SK-N-SH treated with all-trans-retinoic acid at 6 μM for 48 hours (cell line): Measurements from ENCODE around the gene KCNMB2.

Source experiments
- ATAC-seq: fragments of 200-7000 bp; cut with Tn5 transposase; 3 replicates; pipeline ENCODE4 v1.9.1; 2020; ENCODE audit warnings: mild to moderate bottlenecking, moderate library complexity
- ARNTL ChIP-seq: fragments of 450-650 bp; formaldehyde crosslinking; IDR thresholded peaks from 2 replicates; pipeline ENCODE4 v1.5.0; 2020; ENCODE audit warnings: low read depth, mild to moderate bottlenecking, moderate library complexity, borderline replicate concordance
- BACH2 ChIP-seq: fragments of 250-450 bp; sonication (Bioruptor Pico); IDR thresholded peaks from 2 replicates; pipeline ENCODE4 v1.9.0; 2021; ENCODE audit warnings: mild to moderate bottlenecking, borderline replicate concordance
- CSDC2 ChIP-seq: fragments of 250-450 bp; sonication (Bioruptor Pico); IDR thresholded peaks from 2 replicates; pipeline ENCODE4 v1.5.0; 2020; ENCODE audit warnings: mild to moderate bottlenecking, moderate library complexity
- ESRRG ChIP-seq: fragments of 250-450 bp; sonication (Bioruptor Pico); IDR thresholded peaks from 2 replicates; pipeline ENCODE4 v1.6.1; 2021; ENCODE audit warnings: mild to moderate bottlenecking
- GLIS3 ChIP-seq: fragments of 250-450 bp; sonication (Bioruptor Pico); IDR thresholded peaks from 2 replicates; pipeline ENCODE4 v1.5.0; 2020; ENCODE audit warnings: mild to moderate bottlenecking, moderate library complexity
- ISL1 ChIP-seq: fragments of 250-450 bp; sonication (Bioruptor Pico); IDR thresholded peaks from 2 replicates; pipeline ENCODE4 v2.1.2; 2022; ENCODE audit warnings: mild to moderate bottlenecking, moderate library complexity
- OSR1 ChIP-seq: fragments of 250-450 bp; sonication (Bioruptor Pico); IDR thresholded peaks from 2 replicates; pipeline ENCODE4 v1.8.0; 2022; ENCODE audit warnings: moderate library complexity, mild to moderate bottlenecking, inconsistent platforms
- PPARA ChIP-seq: fragments of 250-450 bp; sonication (Bioruptor Pico); IDR thresholded peaks from 2 replicates; pipeline ENCODE4 v1.5.0; 2020; ENCODE audit warnings: mild to moderate bottlenecking, borderline replicate concordance
- RARB ChIP-seq: fragments of 250-450 bp; sonication (Bioruptor Pico); IDR thresholded peaks from 2 replicates; pipeline ENCODE4 v1.8.0; 2021; ENCODE audit warnings: mild to moderate bottlenecking, moderate library complexity
- SNAI2 ChIP-seq: fragments of 250-450 bp; sonication (Bioruptor Pico); IDR thresholded peaks from 2 replicates; pipeline ENCODE4 v1.5.0; 2020; ENCODE audit warnings: mild to moderate bottlenecking, moderate library complexity
- TCF4 ChIP-seq: fragments of 250-450 bp; sonication (Bioruptor Pico); IDR thresholded peaks from 2 replicates; pipeline ENCODE4 v1.8.0; 2021; ENCODE audit warnings: mild to moderate bottlenecking, moderate library complexity, borderline replicate concordance
- TOX ChIP-seq: fragments of 250-450 bp; sonication (Bioruptor Pico); IDR thresholded peaks from 2 replicates; pipeline ENCODE4 v1.8.0; 2021; ENCODE audit warnings: mild to moderate bottlenecking, moderate library complexity, borderline replicate concordance
- ZC3H10 ChIP-seq: fragments of 250-450 bp; sonication (Bioruptor Pico); IDR thresholded peaks from 2 replicates; pipeline ENCODE4 v1.5.1; 2021; ENCODE audit warnings: mild to moderate bottlenecking, moderate library complexity
- ZFP3 ChIP-seq: fragments of 250-450 bp; sonication (Bioruptor Pico); IDR thresholded peaks from 2 replicates; pipeline ENCODE4 v1.5.0; 2020; ENCODE audit warnings: mild to moderate bottlenecking, moderate library complexity
- ZFP30 ChIP-seq: fragments of 450-650 bp; formaldehyde crosslinking; IDR thresholded peaks from 2 replicates; pipeline ENCODE4 v1.5.0; 2022; ENCODE audit warnings: mild to moderate bottlenecking, moderate library complexity
- ZNF565 ChIP-seq: fragments of 450-650 bp; formaldehyde crosslinking; conservative IDR thresholded peaks from 2 replicates; pipeline ENCODE4 v1.5.0; 2020; ENCODE audit warnings: low read depth, mild to moderate bottlenecking, moderate library complexity
- ZNF70 ChIP-seq: fragments of 450-650 bp; formaldehyde crosslinking; IDR thresholded peaks from 2 replicates; pipeline ENCODE4 v1.5.0; 2020; ENCODE audit warnings: mild to moderate bottlenecking, moderate library complexity
- TF ChIP-seq, protein P1 (sequence below): fragments of 250-450 bp; sonication (Bioruptor Pico); IDR thresholded peaks from 2 replicates; pipeline ENCODE4 v1.5.1; 2020; ENCODE audit warnings: low read depth, mild to moderate bottlenecking, moderate library complexity
- TF ChIP-seq, protein P2 (sequence below): fragments of 250-450 bp; sonication (Bioruptor Pico); IDR thresholded peaks from 2 replicates; pipeline ENCODE4 v1.8.0; 2021; ENCODE audit warnings: low read depth, mild to moderate bottlenecking, moderate library complexity, borderline replicate concordance
- TF ChIP-seq, protein P3 (sequence below): fragments of 250-450 bp; sonication (Bioruptor Pico); IDR thresholded peaks from 2 replicates; pipeline ENCODE4 v1.5.1; 2021; ENCODE audit warnings: mild to moderate bottlenecking, moderate library complexity
- TF ChIP-seq, protein P4 (sequence below): fragments of 250-450 bp; sonication (Bioruptor Pico); IDR thresholded peaks from 2 replicates; pipeline ENCODE4 v1.5.0; 2020; ENCODE audit warnings: mild to moderate bottlenecking, moderate library complexity
- TF ChIP-seq, protein P5 (sequence below): fragments of 250-450 bp; sonication (Bioruptor Pico); IDR thresholded peaks from 2 replicates; pipeline ENCODE4 v1.8.0; 2020; ENCODE audit warnings: mild to moderate bottlenecking, moderate library complexity, borderline replicate concordance

The KCNMB2 gene

DNA sequence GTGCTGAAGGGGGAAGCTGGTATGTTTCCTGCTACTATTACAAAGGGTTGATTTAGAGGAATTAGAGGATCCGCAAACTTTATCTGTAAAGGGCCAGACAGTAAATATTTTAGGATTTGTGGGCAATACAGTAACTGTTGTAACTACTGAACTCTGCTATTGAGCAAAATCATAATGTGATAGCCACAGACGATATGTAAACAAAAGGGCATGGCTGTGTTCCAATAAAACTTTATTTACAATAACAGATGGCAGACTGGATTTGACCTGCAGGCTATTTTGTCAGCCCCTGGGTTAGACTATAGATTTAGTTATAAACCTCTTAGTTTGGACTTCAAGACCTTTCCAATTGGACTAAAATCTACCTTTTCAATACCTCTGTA lies 27.8 kb upstream of the KCNMB2 start:
- TF ChIP-seq BACH2 (CRISPR knock-in tag) (no peak), ISL1 (CRISPR knock-in tag) (no peak), ZC3H10 (CRISPR knock-in tag) (no peak), ZFP30 (CRISPR knock-in tag) (no peak), SNAI2 (CRISPR knock-in tag) (no peak), ZFP3 (CRISPR knock-in tag) (no peak), RARB (CRISPR knock-in tag) (no peak), ESRRG (CRISPR knock-in tag) (no peak), ARNTL (CRISPR knock-in tag) (no peak), GLIS3 (no peak), PPARA (no peak), ZNF565 (CRISPR knock-in tag) (no peak), TCF4 (CRISPR knock-in tag) (no peak), CSDC2 (CRISPR knock-in tag) (no peak), ZNF70 (CRISPR knock-in tag) (no peak)
- TF ChIP-seq, protein P1, sequence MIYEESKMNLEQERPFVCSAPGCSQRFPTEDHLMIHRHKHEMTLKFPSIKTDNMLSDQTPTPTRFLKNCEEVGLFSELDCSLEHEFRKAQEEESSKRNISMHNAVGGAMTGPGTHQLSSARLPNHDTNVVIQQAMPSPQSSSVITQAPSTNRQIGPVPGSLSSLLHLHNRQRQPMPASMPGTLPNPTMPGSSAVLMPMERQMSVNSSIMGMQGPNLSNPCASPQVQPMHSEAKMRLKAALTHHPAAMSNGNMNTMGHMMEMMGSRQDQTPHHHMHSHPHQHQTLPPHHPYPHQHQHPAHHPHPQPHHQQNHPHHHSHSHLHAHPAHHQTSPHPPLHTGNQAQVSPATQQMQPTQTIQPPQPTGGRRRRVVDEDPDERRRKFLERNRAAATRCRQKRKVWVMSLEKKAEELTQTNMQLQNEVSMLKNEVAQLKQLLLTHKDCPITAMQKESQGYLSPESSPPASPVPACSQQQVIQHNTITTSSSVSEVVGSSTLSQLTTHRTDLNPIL (CRISPR knock-in tag) = no peak
- TF ChIP-seq, protein P2, sequence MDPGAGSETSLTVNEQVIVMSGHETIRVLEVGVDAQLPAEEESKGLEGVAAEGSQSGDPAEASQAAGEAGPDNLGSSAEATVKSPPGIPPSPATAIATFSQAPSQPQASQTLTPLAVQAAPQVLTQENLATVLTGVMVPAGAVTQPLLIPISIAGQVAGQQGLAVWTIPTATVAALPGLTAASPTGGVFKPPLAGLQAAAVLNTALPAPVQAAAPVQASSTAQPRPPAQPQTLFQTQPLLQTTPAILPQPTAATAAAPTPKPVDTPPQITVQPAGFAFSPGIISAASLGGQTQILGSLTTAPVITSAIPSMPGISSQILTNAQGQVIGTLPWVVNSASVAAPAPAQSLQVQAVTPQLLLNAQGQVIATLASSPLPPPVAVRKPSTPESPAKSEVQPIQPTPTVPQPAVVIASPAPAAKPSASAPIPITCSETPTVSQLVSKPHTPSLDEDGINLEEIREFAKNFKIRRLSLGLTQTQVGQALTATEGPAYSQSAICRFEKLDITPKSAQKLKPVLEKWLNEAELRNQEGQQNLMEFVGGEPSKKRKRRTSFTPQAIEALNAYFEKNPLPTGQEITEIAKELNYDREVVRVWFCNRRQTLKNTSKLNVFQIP (CRISPR knock-in tag) = no peak
- TF ChIP-seq, protein P3, sequence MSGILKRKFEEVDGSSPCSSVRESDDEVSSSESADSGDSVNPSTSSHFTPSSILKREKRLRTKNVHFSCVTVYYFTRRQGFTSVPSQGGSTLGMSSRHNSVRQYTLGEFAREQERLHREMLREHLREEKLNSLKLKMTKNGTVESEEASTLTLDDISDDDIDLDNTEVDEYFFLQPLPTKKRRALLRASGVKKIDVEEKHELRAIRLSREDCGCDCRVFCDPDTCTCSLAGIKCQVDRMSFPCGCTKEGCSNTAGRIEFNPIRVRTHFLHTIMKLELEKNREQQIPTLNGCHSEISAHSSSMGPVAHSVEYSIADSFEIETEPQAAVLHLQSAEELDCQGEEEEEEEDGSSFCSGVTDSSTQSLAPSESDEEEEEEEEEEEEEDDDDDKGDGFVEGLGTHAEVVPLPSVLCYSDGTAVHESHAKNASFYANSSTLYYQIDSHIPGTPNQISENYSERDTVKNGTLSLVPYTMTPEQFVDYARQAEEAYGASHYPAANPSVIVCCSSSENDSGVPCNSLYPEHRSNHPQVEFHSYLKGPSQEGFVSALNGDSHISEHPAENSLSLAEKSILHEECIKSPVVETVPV = no peak
- TF ChIP-seq, protein P4, sequence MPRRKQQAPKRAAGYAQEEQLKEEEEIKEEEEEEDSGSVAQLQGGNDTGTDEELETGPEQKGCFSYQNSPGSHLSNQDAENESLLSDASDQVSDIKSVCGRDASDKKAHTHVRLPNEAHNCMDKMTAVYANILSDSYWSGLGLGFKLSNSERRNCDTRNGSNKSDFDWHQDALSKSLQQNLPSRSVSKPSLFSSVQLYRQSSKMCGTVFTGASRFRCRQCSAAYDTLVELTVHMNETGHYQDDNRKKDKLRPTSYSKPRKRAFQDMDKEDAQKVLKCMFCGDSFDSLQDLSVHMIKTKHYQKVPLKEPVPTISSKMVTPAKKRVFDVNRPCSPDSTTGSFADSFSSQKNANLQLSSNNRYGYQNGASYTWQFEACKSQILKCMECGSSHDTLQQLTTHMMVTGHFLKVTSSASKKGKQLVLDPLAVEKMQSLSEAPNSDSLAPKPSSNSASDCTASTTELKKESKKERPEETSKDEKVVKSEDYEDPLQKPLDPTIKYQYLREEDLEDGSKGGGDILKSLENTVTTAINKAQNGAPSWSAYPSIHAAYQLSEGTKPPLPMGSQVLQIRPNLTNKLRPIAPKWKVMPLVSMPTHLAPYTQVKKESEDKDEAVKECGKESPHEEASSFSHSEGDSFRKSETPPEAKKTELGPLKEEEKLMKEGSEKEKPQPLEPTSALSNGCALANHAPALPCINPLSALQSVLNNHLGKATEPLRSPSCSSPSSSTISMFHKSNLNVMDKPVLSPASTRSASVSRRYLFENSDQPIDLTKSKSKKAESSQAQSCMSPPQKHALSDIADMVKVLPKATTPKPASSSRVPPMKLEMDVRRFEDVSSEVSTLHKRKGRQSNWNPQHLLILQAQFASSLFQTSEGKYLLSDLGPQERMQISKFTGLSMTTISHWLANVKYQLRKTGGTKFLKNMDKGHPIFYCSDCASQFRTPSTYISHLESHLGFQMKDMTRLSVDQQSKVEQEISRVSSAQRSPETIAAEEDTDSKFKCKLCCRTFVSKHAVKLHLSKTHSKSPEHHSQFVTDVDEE (CRISPR knock-in tag) = no peak

DNA sequence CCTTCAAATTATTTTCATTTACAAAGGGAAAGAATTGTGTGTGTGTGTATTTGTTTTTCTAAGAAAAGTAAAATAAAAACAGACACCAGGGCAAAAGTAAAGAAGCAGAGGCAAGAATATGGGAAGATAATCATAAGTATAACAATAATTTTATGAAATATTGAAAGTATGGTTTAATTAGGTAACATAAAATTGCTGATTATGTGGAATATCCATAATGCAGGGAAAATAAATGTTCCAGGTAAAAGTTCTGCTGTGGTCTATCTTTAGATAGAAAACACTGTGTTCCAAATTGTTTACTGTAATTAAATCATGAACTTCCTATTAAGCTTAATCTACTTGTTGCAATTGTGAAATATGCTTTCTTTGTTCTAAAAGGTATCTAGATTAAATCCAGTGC lies 25.7 kb upstream of the KCNMB2 start:
- ATAC-seq = no peak
- no peak for TF ChIP-seq SNAI2 (CRISPR knock-in tag)
- no peak for TF ChIP-seq RARB (CRISPR knock-in tag)
- TF ChIP-seq ISL1 (CRISPR knock-in tag) = no peak
- TF ChIP-seq, protein P2 (CRISPR knock-in tag) = no peak
- TF ChIP-seq ZNF70 (CRISPR knock-in tag) = no peak
- TF ChIP-seq, protein P3 = no peak
- no peak for TF ChIP-seq ZFP3 (CRISPR knock-in tag)
- TF ChIP-seq CSDC2 (CRISPR knock-in tag) = no peak
- no peak for TF ChIP-seq ZC3H10 (CRISPR knock-in tag)
- no peak for TF ChIP-seq GLIS3
- TF ChIP-seq, protein P1 (CRISPR knock-in tag) = no peak
- no peak for TF ChIP-seq ARNTL (CRISPR knock-in tag)
- TF ChIP-seq PPARA = no peak
- TF ChIP-seq TCF4 (CRISPR knock-in tag) = no peak
- TF ChIP-seq OSR1 (CRISPR knock-in tag) = no peak
- no peak for TF ChIP-seq TOX (CRISPR knock-in tag)
- TF ChIP-seq, protein P5, sequence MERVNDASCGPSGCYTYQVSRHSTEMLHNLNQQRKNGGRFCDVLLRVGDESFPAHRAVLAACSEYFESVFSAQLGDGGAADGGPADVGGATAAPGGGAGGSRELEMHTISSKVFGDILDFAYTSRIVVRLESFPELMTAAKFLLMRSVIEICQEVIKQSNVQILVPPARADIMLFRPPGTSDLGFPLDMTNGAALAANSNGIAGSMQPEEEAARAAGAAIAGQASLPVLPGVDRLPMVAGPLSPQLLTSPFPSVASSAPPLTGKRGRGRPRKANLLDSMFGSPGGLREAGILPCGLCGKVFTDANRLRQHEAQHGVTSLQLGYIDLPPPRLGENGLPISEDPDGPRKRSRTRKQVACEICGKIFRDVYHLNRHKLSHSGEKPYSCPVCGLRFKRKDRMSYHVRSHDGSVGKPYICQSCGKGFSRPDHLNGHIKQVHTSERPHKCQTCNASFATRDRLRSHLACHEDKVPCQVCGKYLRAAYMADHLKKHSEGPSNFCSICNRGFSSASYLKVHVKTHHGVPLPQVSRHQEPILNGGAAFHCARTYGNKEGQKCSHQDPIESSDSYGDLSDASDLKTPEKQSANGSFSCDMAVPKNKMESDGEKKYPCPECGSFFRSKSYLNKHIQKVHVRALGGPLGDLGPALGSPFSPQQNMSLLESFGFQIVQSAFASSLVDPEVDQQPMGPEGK (CRISPR knock-in tag) = no peak
- TF ChIP-seq, all 23 proteins: peak for 0

More for the DNA sequence above, 27.8 kb upstream of the KCNMB2 start:
- no peak for ATAC-seq
